Suprapubic skin (tissue), 4 donors: ENCODE measurements around the gene PCDHGC5. TPM values are rescaled to one million over a fixed set of nuclear protein-coding genes. Genes with fewer than 3 reads are reported as not detected.

ENCODE experiments used
- DNase-seq, 2 donors: peaks; one replicate each; pipeline ENCODE4 v3.0.0-alpha.2; 2019; ENCODE audit warnings: low spot score in 2 of 2
- H3K27ac ChIP-seq: fragments of 200-600 bp; sonication (generic); one replicate; pipeline ENCODE4 v1.5.1; 2019
- H3K27me3 ChIP-seq: fragments of 200-600 bp; sonication (generic); one replicate; pipeline ENCODE4 v1.5.1; 2019
- H3K36me3 ChIP-seq: fragments of 200-600 bp; sonication (generic); one replicate; pipeline ENCODE4 v1.5.1; 2019
- H3K4me1 ChIP-seq: fragments of 200-600 bp; sonication (generic); one replicate; pipeline ENCODE4 v1.5.1; 2019
- H3K4me3 ChIP-seq: fragments of 200-600 bp; sonication (generic); one replicate; pipeline ENCODE4 v1.5.1; 2019; ENCODE audit warnings: mild to moderate bottlenecking
- H3K9me3 ChIP-seq: fragments of 200-600 bp; sonication (generic); one replicate; pipeline ENCODE4 v1.5.1; 2019
- CTCF ChIP-seq, 2 donors: fragments of 200-600 bp in 1 of 2; fragments of 450-650 bp in 1 of 2; sonication (generic) in 1 of 2; IDR thresholded peaks; one replicate each; pipeline ENCODE4 v1.5.1; 2016 to 2019; ENCODE audit warnings: antibody characterized with exemption in 2 of 2, mild to moderate bottlenecking in 1 of 2, moderate library complexity in 1 of 2
- EP300 ChIP-seq: sonication (generic); formaldehyde crosslinking; IDR thresholded peaks from one replicate; pipeline ENCODE4 v1.6.1; 2017; ENCODE audit warnings: antibody characterized with exemption
- POLR2A ChIP-seq, 2 donors: fragments of 450-650 bp; IDR thresholded peaks; one replicate each; pipeline ENCODE4 v1.6.1; 2017; ENCODE audit warnings: antibody characterized with exemption in 2 of 2, mild to moderate bottlenecking in 2 of 2, moderate library complexity in 2 of 2
- POLR2AphosphoS5 ChIP-seq, 3 donors: sonication (generic); formaldehyde crosslinking; IDR thresholded peaks; one replicate each; pipeline ENCODE4 v1.6.1; 2017; ENCODE audit warnings: antibody characterized with exemption in 3 of 3
- WGBS: methylation state at CpG from one replicate; pipeline ENCODE4 v1.1.5; 2018; 5-methylcytosine and 5-hydroxymethylcytosine counted together
- total RNA-seq, 4 donors: library from RNA; depleted of rRNA; stranded (reverse); fragments of >200 nt; gene quantifications; one replicate each; pipeline ENCODE4 v1.1.0, GENCODE V29; 2016

Gene PCDHGC5
- total RNA-seq, 4 donors from 2014 or later, result 1.6 to 10.5 (median 3.2) TPM

- Histone ChIP-seq H3K36me3 (peaks cover 8% of the 10 kb centered on the region), H3K4me1 (peaks cover 44% of the 10 kb centered on the region), H3K9me3 (no peaks in the 10 kb centered on the region), H3K27ac (no peak overlapping the region), H3K4me3 (no peak overlapping the region), H3K27me3 (no peaks in the 10 kb centered on the region)
- WGBS, result 42% methylated on average over 3 of the region's 3 CpGs
- DNase-seq, result no peak
- TF ChIP-seq EP300 (no peak), POLR2A (IDR thresholded peaks at IDR 0.05) (no peak), POLR2AphosphoS5 (IDR thresholded peaks at IDR 0.05) (no peak), CTCF (IDR thresholded peaks at IDR 0.05) (no peak)
Observed at GRCh38 chr5:141483902-141484301, 5.0 kb upstream of the PCDHGC5 start.

- Histone ChIP-seq H3K4me3 (peak overlapping the region; percentile 42), H3K4me1 (peaks cover 41% of the 10 kb centered on the region), H3K27ac (no peak overlapping the region), H3K27me3 (no peaks in the 10 kb centered on the region), H3K36me3 (peaks cover 8% of the 10 kb centered on the region), H3K9me3 (no peaks in the 10 kb centered on the region)
- no peak for TF ChIP-seq POLR2A (IDR thresholded peaks at IDR 0.05)
- no peak for TF ChIP-seq EP300
- no peak for TF ChIP-seq CTCF (IDR thresholded peaks at IDR 0.05)
- no peak for TF ChIP-seq POLR2AphosphoS5 (IDR thresholded peaks at IDR 0.05)
- WGBS, result 30% methylated on average over 4 of the region's 4 CpGs
- DNase-seq, result no peak
Observed at GRCh38 chr5:141484310-141484640, 4.6 kb upstream of the PCDHGC5 start.

GRCh38 chr5:141484641-141485311 is 4.1 kb upstream of the PCDHGC5 start, which contains the start of gene PCDHGC4:
PCDHGC4 (plus strand) TSS chr5:141485030; CDS start chr5:141485174, 144 bp downstream.
- peak within 1 kb of the TSS; percentile 42 for H3K4me3 ChIP-seq
- no peaks in the 10 kb centered on the region for H3K9me3 ChIP-seq
- no peak for DNase-seq
- WGBS, result 17% methylated on average over 34 of the region's 39 CpGs
- H3K4me1 ChIP-seq, result peaks cover 36% of the 10 kb centered on the region
- H3K36me3 ChIP-seq, result peaks cover 10% of the 10 kb centered on the region
- H3K27ac ChIP-seq, result no peak within 1 kb of the TSS
- H3K27me3 ChIP-seq, result no peaks in the 10 kb centered on the region
- TF ChIP-seq CTCF (IDR thresholded peaks at IDR 0.05), result no peak

GRCh38 chr5:141485321-141486055 is 3.4 kb upstream of the PCDHGC5 start:
- DNase-seq, result no peak
- H3K36me3 ChIP-seq, result peaks cover 17% of the 10 kb centered on the region
- peak overlapping the region; percentile 42 for H3K4me3 ChIP-seq
- no peaks in the 10 kb centered on the region for H3K9me3 ChIP-seq
- H3K4me1 ChIP-seq, result peaks cover 29% of the 10 kb centered on the region
- no peak overlapping the region for H3K27ac ChIP-seq
- TF ChIP-seq POLR2AphosphoS5 (IDR thresholded peaks at IDR 0.05) (no peak), CTCF (IDR thresholded peaks at IDR 0.05) (no peak), POLR2A (IDR thresholded peaks at IDR 0.05) (no peak), EP300 (no peak)
- 47% methylated on average over 17 of the region's 38 CpGs for WGBS
- no peaks in the 10 kb centered on the region for H3K27me3 ChIP-seq

- WGBS, result 91% methylated on average over 7 of the region's 9 CpGs
- DNase-seq, result no peak
- Histone ChIP-seq H3K36me3 (peaks cover 22% of the 10 kb centered on the region), H3K4me1 (peaks cover 24% of the 10 kb centered on the region), H3K4me3 (no peak overlapping the region), H3K27ac (no peak overlapping the region), H3K9me3 (no peaks in the 10 kb centered on the region), H3K27me3 (peaks cover 4% of the 10 kb centered on the region)
- TF ChIP-seq POLR2A (IDR thresholded peaks at IDR 0.05) (no peak), POLR2AphosphoS5 (IDR thresholded peaks at IDR 0.05) (no peak), CTCF (IDR thresholded peaks at IDR 0.05) (no peak), EP300 (no peak)
Observed at GRCh38 chr5:141486091-141486490, 2.8 kb upstream of the PCDHGC5 start.
